NCI-H2227 treated with DMSO at 0.1 percent for 48 hours (cell line): ENCODE measurements around the gene MIB1.

Experiments used
- DNase-seq: peaks from one replicate; lab custom pipeline; 2025; lab: John Stamatoyannopoulos, UW

The MIB1 gene

GRCh38 chr18:21894619-21895367 lies 154.2 kb downstream of the MIB1 start:
- no peak for DNase-seq

DNA sequence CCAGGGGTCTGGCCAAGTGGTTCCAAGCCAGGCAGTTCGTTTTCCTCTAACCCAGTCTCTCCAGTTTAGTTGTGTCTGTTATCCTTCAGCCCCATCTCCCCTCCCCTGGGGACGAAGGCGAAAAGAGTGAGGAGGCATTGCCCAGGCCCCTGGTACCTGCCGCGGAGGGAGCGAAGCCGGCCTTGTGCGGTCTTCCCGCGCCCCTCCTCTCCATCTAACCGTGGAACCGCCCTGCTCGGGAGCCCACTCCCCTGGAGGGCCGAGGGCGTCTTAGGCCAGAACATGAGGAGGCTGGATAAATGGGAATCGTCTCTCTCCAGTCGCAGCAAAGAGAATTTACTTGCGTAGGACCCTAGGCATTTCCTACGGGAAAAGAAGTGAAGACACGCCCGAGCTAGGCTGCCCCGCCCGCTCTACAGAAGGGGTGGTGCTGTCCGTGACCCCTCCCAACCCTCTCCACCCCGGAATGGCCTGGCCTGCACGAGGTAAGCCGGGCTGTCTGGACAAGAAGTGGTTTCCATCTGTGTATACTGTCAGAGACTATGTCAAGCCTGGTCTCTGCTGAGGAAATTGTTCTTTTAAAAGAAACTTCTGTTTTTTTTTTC lies 156.2 kb downstream of the MIB1 start:
- no peak for DNase-seq

- DNase-seq = no peak
Measured at GRCh38 chr18:21897811-21898210, 157.2 kb downstream of the MIB1 start.

- DNase-seq = no peak
Measured at GRCh38 chr18:21900605-21901352, 160.2 kb downstream of the MIB1 start.

- no peak for DNase-seq
Measured at GRCh38 chr18:21901423-21901945, 160.9 kb downstream of the MIB1 start.

GRCh38 chr18:21903709-21904108 lies 163.1 kb downstream of the MIB1 start:
- DNase-seq = no peak

DNA sequence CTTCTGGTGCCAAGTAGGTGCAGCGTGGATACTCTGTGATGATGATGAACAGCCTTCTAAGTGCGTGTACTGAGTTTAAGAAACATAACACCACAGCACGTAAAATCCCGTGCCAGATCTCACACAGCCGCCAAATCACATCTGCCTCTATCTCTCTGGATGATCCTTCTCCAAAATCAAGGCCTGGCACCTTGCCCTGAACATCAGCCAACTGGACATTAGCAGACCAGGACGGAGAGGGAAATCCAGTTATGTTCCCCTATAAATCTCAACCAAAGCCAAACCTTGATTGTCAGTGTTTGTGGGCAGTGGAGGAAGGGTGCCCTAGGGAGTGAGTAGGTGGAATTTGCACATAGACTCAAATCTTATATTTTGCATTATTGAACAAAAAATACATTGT lies 164.3 kb downstream of the MIB1 start:
- no peak for DNase-seq

DNA sequence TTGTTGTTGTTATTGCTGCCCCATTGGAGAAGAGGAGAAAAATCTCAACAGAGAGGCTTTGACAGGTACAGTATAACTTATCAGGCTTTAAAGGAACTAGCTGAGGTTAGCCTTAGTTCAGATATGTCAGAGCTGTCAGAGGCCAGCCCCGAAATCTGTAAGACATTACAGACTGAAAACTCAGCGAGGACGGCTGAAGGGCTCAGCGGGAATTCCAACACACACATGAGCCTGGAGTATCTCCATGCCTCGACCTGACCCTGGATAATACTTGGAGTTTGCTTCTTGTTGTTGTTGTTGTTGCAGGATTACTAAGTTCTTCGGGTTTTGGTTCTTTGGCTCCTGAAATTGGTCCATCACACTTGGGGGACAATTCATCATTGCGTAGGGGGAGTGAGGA lies 166.9 kb downstream of the MIB1 start:
- no peak for DNase-seq

GRCh38 chr18:21908711-21909110 lies 168.1 kb downstream of the MIB1 start:
- no peak for DNase-seq

GRCh38 chr18:21910906-21911305 lies 170.3 kb downstream of the MIB1 start:
- DNase-seq = no peak

GRCh38 chr18:21911551-21911950 lies 171.0 kb downstream of the MIB1 start:
- no peak for DNase-seq

DNA sequence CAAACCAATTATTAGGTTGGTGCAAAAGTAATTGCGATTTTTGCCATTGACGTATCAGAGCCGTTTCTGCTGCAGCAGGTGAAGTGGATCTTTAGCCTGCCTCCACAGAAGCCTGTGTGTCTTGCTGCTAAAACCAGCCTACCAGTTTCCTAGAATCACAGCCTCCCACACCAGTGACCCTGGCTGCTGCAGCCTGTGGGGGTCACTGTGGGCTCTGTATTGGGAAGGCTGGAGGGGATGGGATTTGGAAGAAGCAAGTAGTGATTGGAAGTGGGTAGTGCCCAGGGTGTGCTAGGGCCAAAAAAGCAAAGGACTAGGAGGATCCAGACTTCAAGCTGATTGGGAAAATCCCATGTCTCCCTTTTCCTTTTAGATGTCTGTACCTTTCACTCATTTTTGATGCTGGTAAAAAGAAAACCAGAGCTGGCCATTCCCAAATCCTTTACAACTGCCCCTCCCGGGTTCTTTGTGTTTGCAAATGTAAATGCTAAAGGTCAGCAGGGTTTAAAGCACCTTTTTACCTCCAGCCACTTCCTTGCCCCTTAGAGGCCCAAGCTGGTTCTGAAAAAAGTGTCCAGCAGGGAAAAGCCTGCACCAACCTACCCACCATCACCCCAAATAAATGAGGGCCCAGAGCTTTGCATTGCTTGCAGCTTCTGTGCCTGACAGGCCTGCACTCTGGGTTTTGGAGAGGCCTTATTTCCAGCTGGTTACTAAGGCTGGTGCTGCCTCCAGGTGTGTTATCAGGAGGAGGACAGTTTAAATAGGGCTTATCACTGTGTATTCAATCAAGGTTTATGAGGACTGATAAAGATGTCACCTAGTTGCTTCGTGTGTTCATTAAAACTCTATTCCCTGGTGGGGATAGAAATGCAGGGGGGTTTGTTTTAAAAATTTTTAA lies 172.0 kb downstream of the MIB1 start:
- DNase-seq = no peak

DNA sequence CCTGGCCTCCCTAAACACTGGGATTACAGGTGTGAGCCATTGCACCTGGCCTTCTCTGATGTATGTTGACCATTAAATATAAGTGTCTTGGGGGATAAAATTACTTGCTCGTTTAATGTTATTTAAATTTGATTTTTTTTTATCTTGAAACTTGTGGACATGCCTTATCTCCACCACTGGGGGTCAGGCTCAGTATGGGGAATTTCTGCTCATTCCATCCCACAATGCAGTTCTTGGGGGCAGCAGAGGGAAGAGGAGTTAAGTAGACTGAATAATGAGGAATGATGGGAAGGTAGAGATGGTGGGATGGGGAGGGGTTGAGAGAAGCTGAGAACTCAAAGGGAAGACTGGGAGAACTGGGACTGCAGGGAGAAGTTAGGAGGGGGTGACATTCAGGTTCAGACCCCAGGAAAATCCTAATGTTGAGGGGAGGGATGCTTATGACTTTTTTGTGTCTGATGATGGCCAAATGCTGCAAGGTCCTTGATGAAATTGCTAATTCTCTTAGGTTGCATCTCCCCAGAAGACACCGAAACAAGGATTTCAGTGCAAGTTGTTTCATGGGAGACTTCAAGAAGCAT lies 174.2 kb downstream of the MIB1 start:
- DNase-seq = no peak

- DNase-seq = no peak
Measured at GRCh38 chr18:21915546-21915945, 175.0 kb downstream of the MIB1 start.

- DNase-seq = no peak
Measured at GRCh38 chr18:21916594-21916993, 176.0 kb downstream of the MIB1 start.

- DNase-seq = no peak
Measured at GRCh38 chr18:21918693-21919092, 178.1 kb downstream of the MIB1 start.
